ENCODE data around the gene BTN3A1.

DNA sequence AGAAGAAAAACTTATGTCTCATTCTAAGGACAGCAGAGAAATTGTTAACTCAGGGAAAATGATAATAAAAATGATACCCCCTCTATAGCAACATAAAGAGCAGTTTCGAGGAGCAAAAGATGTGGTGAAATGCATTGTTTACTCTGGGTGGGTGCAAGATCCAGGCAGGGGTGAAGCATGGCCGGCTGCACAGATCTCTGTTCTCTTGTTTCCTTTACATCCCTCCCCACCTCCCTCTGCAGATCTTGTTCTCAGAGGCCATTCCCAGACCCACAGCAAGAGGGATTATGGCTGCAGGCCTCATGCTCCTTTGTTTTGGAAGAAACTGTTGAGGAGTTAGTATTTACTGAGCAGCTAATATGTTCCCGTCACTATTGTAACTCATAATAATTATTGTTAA is 1.8 kb downstream of the BTN3A1 start:
- TF ChIP-seq EP300 (IDR thresholded peaks at IDR 0.05), result no peak
- TF ChIP-seq, protein P1, sequence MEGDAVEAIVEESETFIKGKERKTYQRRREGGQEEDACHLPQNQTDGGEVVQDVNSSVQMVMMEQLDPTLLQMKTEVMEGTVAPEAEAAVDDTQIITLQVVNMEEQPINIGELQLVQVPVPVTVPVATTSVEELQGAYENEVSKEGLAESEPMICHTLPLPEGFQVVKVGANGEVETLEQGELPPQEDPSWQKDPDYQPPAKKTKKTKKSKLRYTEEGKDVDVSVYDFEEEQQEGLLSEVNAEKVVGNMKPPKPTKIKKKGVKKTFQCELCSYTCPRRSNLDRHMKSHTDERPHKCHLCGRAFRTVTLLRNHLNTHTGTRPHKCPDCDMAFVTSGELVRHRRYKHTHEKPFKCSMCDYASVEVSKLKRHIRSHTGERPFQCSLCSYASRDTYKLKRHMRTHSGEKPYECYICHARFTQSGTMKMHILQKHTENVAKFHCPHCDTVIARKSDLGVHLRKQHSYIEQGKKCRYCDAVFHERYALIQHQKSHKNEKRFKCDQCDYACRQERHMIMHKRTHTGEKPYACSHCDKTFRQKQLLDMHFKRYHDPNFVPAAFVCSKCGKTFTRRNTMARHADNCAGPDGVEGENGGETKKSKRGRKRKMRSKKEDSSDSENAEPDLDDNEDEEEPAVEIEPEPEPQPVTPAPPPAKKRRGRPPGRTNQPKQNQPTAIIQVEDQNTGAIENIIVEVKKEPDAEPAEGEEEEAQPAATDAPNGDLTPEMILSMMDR (IDR thresholded peaks at IDR 0.05), result no peak

Measured in stomach (tissue), 4 donors.